ENCODE measurements around the gene NEK6. TPM values are rescaled to one million over a fixed set of nuclear protein-coding genes. Genes with fewer than 3 reads are reported as not detected.
A peak's percentile ranks its signal among the peaks of the same experiment; 100 is the strongest.

NEK6 gene
- total RNA-seq, 1 experiment from 2014 or later: 72.6 TPM

DNA sequence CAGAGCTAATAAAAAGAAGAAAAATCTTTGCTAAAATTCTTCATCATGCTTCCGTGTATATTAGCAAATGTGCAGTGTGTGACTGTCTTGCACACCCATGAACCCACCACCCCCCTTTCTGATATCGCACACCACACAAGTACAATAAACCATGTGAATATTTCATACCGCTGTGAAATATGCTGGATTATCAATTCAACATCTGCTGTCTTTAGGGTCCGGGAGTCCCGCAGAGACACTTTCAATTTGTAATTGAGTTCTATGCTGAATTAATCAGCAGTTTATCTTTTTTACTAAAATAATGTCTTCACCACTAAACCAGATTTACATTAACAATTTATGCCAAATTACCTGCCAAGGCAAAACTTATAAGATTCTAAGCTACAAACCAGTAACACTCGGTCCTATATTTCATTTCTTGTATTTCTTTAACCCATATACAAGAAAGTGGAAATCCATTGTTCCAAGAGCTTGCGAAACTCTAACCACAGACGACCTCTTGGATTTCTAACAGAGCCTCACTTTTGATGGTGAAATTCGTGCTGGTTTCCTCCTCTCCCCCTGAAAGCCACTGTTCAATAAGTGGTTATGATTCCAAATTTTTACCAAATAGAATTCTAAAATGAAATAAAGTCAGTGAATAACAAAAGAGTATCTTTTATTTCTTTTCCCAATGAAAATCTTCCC is 113.3 kb downstream of the NEK6 start:
- DNase-seq (ENCODE audit: low read depth): peak; percentile 66

DNA sequence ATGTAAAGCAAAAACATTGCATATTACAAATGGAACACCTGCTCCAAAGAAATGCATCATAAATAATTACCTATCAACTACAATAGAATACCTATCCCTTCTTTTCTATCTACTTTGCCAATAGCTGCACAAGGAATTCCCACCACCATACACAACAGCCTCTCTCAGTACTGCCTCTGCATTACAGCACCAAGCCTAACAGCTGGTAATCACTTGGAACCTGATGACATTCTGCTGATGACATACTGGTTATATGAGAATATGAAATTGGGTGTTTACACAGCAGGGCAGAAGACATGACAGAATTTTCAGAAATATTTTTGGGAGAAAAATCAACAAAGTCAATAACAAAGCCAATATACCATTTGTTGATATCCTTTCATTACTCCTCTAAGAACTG is 114.3 kb downstream of the NEK6 start:
- DNase-seq (ENCODE audit: low read depth): peak; percentile 61

DNA sequence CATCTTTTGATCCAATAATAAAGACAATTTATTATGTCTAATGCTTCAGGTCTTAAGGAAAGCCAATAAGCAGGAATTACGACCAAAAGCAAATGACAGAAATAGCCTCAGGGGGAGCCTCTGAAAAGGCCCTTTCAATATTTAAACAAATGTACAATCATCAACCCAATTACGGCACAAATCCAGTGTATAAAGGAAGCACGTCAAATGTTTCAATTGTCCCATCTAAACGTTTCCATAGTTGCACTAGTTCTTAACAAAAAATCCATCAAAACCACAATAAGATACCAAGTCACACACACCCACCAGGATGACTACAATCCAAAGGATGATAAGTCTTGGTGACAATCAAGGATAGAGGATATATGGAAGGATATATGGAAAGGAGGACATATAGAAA is 115.6 kb downstream of the NEK6 start:
- no peak for DNase-seq (ENCODE audit: low read depth)

DNA sequence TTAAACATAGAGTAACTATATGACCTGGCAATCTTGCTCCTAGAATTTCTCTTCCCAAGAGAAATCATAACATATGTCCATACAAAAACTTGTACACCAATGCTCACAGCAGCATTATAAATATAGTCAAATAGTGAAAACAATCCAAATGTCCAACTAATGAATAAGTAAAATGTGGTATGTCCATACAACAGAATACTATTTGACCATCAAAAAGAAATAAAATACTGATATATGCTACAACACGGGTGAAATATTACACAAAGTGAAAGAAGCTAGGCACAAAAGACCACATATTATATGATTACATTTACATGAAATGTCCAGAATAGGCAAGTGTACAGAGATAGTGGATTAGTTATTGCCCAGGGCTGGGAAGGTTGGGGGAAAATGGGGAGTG is 116.1 kb downstream of the NEK6 start:
- DNase-seq (ENCODE audit: low read depth): no peak

DNA sequence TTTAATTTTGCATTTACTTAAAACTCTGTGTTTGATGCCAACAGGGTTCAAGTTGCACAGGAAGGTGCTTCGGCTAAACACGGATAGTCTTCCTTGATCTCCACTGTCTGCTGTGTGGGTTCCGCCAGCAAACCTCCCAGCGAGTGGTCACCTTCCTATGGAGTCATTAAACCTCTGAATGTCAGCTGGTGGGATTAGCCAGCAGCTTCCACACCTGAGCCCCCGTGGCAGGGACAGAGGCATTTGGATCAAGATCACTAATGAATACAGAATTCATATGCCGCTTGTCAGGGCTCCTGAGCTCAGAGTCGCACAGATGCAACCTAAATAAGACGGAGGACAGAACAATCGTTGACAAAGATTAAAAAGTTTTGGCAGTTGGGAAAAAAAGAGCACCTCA is 118.0 kb downstream of the NEK6 start:
- DNase-seq (ENCODE audit: low read depth): no peak

DNA sequence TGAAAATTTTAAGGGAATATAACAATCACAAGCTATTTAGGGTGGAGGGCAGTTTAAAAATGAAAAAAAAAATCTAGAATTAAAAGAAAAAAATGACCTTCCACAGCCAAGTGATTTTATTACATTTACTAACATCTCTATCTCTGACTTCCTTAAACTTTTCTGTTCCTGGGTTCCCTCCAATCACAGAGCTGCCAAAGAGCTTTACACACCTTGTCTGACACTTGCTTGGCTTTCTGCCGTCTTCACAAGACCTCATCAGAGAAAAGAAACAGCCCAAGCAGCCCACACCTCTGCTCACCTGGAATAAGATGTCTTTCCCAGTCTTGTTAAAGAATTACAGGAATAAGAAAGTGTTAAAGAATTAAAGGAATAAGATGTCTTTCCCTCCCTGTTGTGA is 118.6 kb downstream of the NEK6 start:
- DNase-seq (ENCODE audit: low read depth): no peak

DNA sequence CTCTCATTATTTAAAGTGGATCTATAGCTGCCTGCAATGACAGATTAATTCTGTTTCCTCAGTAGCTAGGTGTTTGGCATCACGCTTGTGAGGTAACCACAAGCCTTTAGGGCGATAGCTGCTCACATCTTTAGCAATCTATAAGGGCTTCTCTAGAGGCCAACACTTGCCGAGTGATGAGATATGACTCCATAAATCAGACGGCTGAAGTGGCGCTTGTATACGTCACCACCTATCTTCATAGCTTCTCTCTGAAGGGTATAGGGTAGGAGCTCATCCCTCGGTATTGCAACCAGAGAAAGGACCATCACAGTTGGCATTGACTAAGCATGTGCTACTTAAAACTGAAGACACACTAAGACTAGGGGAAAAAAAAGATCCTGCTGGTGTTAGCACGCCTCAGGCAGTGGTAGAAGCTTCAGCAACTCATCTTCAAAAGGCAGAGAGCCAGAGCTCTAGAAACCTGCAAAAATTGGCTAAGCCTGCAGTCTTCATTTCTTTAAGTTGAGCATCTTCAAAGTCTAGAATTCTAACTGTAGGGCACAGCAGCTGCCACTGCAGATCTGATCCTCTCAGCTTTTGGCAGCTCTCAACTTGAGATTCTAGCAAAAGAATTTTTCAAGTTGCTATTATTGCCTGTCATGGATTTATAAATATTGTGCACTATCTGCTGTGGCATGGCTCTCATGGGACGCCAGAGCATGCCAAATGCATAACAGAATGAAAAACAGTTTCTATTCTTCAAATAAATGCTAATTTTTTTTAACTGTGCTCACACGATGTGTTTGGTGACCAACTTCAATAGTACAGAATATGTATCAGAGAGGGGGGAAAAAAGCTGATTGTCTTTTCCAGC is 120.0 kb downstream of the NEK6 start:
- no peak for DNase-seq (ENCODE audit: low read depth)

DNA sequence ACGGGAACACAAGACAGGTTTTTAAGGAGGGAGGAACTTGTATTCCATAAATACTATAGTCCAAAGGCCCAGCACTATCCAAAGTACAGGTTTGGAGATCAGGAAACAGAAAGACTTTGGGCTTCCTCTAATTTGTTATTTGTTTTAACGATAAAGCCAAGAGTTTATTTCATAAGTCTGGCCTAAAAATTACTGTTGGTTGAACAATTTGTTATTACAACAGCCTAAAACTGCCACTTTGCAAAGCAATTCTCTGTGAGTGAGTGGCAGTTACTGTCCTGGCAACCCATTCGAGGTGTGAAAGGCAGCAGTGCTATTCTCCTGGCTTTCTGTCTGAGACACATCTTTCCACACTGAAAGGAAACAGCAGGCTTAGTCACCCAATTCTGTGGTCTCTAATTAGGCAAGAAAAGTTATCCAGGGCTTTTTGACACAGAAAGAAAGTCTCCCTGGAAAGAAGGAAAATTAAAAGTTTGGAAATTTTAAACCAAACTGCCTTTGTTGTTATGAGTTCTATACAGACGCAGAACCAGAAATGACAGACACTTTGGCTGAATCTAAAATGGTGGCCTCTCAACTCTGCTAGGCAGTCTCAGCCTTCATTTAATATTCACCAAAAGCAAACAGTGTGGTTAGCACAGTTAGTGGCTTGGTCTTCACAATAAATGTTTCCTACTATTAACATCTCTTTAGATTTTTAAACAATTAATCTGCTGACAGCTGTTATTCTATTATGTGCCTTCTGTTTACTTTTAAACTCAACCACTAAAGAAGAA is 123.6 kb downstream of the NEK6 start:
- DNase-seq (ENCODE audit: low read depth): peak; percentile 65

DNA sequence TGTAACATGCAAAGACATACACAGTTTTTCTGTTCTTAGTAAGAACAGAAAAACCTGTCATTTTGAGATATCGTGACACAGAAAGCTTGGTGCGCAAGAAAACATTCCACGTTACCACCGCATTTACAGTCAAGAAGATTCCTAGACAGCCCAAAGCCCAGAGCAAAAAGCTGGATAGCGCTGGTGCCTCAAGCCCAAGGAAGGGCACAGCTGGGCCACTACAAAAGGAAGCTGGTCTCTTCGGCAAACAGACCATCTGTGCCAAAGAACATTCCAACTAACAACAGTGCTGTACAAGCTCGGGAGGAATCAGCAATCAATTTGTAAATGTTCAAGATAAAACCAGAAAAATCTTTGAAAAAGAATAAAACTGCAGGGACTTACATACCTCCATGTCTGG is 126.5 kb downstream of the NEK6 start:
- DNase-seq (ENCODE audit: low read depth): no peak

DNA sequence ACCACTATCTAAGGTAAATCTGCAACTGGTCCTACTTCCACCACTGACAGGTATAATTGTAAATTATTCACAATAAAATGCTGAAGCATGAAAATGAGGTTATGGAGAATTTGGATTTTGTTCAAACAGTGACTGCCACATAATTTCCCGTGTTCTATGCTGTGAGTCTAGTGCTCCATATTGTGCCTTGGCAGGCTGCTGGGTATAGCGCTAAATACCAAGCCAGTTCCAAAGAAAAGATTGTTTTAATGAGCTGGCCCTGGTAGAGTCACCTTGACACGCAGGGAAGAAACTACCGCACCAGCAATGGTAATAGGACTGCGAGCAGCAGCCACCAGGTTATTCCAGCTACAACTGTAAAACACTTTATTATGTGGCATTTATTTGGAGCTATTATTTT is 127.1 kb downstream of the NEK6 start:
- no peak for DNase-seq (ENCODE audit: low read depth)

DNA sequence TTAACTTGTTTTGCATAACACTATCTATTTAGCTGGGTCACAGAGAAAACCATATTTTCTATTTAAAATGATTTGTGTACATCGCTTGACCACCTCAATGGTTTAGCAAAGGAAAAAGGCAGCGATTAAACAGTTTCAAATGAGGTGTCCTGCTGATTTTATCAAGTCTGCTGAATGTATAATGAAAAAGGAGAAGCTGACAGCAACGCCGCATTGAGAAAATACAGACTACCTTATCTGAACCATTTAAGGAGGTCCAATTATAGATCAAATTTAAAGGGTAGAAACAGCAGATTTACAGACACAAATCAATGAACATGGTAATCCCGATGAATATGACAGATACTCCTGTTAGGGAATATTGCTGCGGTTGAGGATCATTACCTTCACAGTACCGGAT is 127.9 kb downstream of the NEK6 start:
- no peak for DNase-seq (ENCODE audit: low read depth)

DNA sequence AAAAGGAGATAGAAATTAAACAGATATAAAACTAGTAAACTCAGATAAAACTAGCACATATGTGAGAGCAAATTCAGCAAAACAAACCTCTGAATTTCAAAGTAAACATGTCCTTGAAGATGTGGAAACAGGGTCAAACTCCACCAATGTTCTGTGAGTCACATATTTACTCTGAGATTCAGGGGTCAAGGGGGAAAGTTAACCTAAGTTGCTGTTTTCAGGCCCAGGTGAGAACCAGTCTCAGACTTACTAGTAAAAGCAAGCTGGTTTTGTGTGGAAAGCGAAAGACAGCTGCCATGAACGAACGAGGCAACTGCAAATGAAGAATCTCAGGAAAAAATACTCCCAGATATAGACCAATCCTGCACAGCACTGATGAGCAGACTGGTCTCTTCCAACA is 128.5 kb downstream of the NEK6 start:
- no peak for DNase-seq (ENCODE audit: low read depth)

DNA sequence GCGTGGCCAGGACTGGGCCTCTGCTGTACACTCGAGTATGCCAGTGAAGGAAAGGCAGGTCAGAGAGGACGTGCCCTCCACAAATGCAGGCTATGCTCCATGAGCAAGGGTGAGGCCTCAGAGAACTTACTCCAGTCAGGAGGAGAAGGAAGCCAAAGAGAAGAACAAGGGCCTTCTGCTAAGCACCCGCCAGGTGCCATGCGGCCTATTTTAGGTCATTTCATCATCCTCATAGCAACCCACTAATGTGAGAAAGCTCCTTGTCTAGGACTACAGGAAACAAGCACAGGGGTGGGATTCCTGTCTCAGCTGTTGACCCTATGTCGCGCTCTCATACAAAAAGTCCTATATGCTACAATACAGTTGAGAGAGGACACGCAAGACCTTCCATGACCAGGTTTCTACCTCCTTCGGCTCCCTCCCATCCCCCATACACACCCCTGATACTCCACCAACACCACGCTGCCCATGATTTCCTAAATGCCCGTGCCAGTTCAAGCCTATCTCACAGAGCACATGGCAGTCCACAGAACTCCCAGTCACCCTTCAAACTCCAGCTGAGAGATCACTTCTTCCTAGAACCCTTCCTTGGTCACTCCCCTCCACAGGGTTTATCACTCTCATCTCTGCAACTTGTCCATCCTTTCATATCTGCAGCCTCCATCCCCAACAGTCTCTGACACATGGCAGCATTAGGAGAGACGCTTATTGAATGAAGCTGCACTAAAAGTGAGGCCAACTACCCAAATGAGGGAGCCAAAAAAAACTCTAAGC is 130.7 kb downstream of the NEK6 start:
- no peak for DNase-seq (ENCODE audit: low read depth)

DNA sequence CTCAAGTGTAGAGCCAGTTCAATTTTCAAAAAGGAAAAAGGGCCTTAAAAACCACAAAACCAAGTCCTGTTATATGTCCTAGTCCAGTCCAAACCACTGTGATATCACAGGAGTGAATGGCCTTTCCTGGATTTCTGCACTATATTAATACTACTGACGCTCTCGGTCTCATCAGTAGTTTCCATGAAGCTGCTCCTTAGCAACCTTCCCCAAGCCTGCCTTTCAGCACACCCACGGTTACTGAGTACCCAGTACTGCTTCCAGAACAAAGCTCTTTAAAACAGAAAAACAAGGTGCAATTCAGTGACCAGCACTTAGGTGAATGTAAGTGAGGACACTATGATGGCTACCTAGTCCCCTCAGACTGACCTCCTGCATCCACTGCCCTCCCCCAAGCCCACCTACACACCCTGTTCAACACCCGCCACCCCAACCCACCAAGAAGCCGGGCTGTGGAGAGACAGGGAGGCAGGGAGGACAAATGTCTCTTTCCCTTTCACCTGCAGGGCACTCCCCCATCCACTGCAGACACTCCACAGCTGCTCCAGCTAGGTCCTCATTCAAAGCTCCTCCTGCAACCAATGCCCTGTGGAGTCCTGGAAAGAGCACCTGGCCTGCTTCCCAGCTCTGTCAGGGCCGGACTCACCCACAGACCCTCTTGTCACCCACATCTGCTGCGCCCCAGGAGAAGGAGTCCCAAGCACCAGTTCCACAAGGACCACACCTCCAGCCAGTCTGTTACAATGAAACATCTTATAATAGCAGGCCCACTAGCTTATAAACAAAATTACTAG is 131.6 kb downstream of the NEK6 start:
- no peak for DNase-seq (ENCODE audit: low read depth)

DNA sequence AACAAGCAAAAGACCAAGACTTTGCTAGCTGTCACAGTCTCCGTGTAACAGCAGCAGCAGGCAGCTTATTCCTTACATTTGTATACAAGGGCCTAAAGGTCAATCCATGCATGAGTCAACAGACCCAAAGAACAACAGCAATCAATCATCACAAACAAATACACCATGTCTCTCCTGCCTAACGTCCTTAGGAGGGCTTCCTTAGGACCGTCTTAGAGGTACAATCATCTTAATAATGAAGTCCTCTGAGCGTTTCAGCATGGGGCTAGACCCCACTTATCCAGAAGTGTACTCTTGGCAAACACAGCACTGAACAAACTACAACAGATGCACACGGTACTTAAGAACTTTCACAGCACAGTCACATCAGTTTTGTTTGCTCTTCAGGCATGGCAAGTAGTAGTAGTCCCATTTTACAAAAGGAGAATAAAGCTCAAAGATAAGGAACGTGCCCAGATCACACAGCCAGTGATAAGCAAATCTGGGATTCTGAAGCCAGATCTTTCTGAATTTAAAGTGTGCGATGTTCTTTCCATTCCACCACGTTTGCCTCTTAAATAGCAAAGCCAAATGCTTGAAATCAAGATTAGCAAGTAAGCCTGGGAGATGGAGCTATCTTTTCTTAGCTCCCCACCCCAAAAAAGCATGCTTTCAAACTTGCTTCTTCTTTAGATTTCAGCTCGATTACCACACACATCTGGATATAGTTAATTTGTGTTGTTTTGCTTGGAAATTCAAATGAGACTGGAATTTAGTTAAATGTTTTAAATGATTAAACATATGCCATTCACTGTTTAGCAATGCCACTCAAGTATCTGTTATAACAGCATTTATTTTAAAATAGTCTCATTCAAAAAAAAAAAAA is 133.3 kb downstream of the NEK6 start:
- DNase-seq (ENCODE audit: low read depth): peak; percentile 66

DNA sequence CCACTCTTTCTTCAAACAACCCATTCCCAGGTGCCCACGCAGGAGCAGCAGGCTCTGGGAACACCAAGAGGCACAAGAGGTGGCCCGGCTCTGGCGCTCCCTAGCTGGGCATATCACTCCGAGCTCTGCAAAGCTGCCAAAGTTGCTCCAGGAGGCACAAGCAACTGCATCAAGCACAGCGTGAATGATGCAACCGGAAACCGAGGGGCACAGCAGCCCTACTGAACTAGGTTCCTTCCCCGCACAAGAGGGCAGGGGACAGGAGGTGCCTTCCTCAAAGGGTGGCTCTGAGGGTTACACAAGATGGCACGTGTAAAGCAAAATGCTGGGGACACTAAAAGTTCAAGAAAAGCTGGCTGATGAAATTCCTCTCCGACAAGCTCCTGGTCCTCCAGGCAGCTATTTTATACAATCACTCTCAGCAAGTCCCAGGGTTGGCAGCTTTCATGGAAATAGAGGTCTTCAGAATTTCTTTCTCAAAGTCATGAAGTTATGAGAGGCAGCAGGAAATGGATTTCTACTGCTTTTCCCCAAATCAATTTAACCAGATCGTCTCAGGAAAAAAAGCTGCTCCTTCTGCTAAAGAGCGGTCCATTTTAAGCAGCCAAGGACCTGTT is 134.6 kb downstream of the NEK6 start:
- no peak for DNase-seq (ENCODE audit: low read depth)

DNA sequence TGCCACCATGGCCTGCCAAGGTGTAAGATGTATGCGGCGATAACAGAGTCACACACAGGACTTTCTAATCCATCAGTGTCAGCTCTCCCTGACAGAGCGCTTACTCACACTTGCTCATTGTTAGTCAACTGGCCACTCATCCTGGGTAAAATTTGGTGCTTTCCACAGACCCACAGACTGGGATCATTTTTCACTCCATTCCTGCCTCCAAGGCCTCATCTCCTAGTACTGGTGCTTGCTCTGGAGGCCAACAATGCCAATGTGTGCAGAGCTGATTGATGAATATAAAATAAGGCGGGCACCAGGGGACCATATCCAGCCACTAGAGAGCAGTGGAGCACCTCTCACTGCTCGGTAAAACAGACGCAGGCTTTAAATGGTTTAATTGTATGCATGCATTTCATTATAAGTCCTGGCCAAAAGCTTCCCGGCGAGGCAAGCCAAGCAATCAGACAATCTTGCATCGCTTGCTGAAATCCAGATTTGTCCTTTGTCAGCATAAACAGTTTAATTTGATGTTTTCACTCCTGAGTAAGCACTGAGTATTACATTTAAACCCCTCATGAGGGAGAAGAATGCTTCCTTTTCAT is 135.2 kb downstream of the NEK6 start:
- DNase-seq (ENCODE audit: low read depth): peak; percentile 97

DNA sequence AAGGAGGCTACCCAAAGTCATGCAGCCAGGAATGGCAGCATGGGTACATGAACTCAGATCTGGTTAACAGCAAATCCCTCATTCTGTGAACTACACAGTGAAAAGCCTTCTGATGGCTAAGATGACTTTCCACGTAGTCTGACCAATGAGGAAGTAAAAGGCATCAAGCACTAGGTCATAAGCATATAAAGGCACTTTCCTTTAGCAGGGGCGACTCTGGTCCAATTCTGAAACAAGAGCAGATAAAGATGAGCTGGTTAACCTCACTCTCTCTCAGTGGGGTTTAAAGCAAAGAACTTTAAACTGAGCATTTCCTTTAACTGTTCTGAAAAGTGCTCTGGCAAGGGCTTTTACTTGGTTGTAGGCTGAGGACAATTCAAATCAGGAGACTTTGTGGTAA is 136.4 kb downstream of the NEK6 start:
- no peak for DNase-seq (ENCODE audit: low read depth)

DNA sequence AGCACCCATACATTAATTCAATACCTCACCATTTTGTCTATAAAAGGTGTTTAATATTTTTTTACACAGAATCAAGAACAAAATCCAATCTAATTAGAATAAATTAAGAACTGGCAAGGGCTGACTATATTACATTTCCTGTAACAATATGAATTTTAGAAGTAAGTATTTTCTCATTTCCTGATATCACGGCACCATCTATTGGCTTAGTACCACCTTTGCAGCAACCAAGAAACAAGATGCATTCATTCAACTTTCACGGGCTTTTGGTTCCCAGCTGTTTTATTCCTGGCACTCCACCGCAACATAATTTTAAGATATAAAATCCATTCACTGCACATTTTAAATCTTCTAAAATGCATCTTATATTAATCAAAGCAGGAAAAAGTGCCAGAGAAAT is 136.8 kb downstream of the NEK6 start:
- DNase-seq (ENCODE audit: low read depth): no peak
